Transverse colon (tissue), 4 donors: ENCODE data around the gene ARVCF. TPM values are rescaled to one million over a fixed set of nuclear protein-coding genes. Genes with fewer than 3 reads are reported as not detected.
A peak's percentile ranks its signal among the peaks of the same experiment; 100 is the strongest.

Experiments
- DNase-seq: peaks from one replicate; pipeline ENCODE4 v3.0.0-alpha.2; 2019
- H3K27ac ChIP-seq, 4 donors: fragments of 200-600 bp; sonication (generic); 2 replicates each; pipeline ENCODE4 v1.5.1; 2016 to 2018; ENCODE audit warnings: inconsistent platforms in 4 of 4
- H3K27me3 ChIP-seq: fragments of 200-600 bp; sonication (generic); 2 replicates; pipeline ENCODE4 v1.5.1; 2017; ENCODE audit warnings: inconsistent platforms
- H3K36me3 ChIP-seq, 4 donors: fragments of 200-600 bp; sonication (generic); 2 replicates each; pipeline ENCODE4 v1.5.1; 2017 to 2019; ENCODE audit warnings: inconsistent platforms in 4 of 4
- H3K4me1 ChIP-seq, 4 donors: fragments of 200-600 bp; sonication (generic); 2 replicates each; pipeline ENCODE4 v1.5.1; 2017 to 2020; ENCODE audit warnings: inconsistent platforms in 4 of 4
- H3K4me3 ChIP-seq, 4 donors: fragments of 200-600 bp; sonication (generic); 1 replicate in 1 of 4; 2 replicates in 3 of 4; pipeline versions ENCODE4 v1.5.1 to v1.6.1; 2017 to 2019; ENCODE audit warnings: inconsistent platforms in 4 of 4
- H3K9me3 ChIP-seq, 2 donors: fragments of 200-600 bp; sonication (generic); 2 replicates each; pipeline ENCODE4 v1.5.1; 2017 to 2019; ENCODE audit warnings: inconsistent platforms in 2 of 2
- CTCF ChIP-seq, 5 experiments: fragments of 200-600 bp in 3 of 5; fragments of 450-650 bp in 2 of 5; sonication (generic) in 3 of 5; IDR thresholded peaks; 1 replicate in 2 of 5; 2 replicates in 3 of 5; pipeline ENCODE4 v1.5.1; 2016 to 2017; ENCODE audit warnings: antibody characterized with exemption in 5 of 5, inconsistent platforms in 3 of 5, mild to moderate bottlenecking in 2 of 5, moderate library complexity in 1 of 5
- EP300 ChIP-seq: sonication (generic); formaldehyde crosslinking; IDR thresholded peaks from one replicate; pipeline ENCODE4 v1.6.1; 2017; ENCODE audit warnings: antibody characterized with exemption, low read depth
- POLR2A ChIP-seq: fragments of 450-650 bp; IDR thresholded peaks from one replicate; pipeline ENCODE4 v1.6.1; 2016; ENCODE audit warnings: antibody characterized with exemption, mild to moderate bottlenecking, moderate library complexity
- POLR2AphosphoS5 ChIP-seq, 3 donors: sonication (generic); formaldehyde crosslinking; IDR thresholded peaks; one replicate each; pipeline ENCODE4 v1.6.1; 2016; ENCODE audit warnings: antibody characterized with exemption in 3 of 3
- WGBS, 2 donors: methylation state at CpG; one replicate each; pipeline ENCODE4 v1.1.5; 2018; ENCODE audit warnings: low coverage in 1 of 2; 5-methylcytosine and 5-hydroxymethylcytosine counted together
- in situ Hi-C, 4 donors: fragments of 200-750 bp; cut with MboI; loops; one replicate each; pipeline versions ENCODE4 v1.15.0 to v1.15.1; 2017; ENCODE audit warnings: low sequenced_read_pairs in 3 of 4, low pct_ligation_motif_present in 1 of 4, low pct_unique_long_range_greater_than_20kb in 1 of 4
- intact Hi-C: fragments of 100-400 bp; cut with DNase I; formaldehyde crosslinking; loops from one replicate; pipeline ENCODE4 v1.15.1; 2023; ENCODE audit warnings: low total_unique reads
- total RNA-seq, 4 donors: library from RNA; depleted of rRNA; stranded (reverse); fragments of >200 nt; gene quantifications; one replicate each; pipeline ENCODE4 v1.1.0, GENCODE V29; 2016

The ARVCF gene
- total RNA-seq, 4 donors from 2014 or later = 15.3 to 81.6 (median 19.3) TPM

GRCh38 chr22:19958083-19959042 is 58.3 kb downstream of the ARVCF start:
- no peak overlapping the region for H3K4me3 ChIP-seq

GRCh38 chr22:19957445-19957844 is 59.2 kb downstream of the ARVCF start:
- no peaks in the 10 kb centered on the region for H3K27me3 ChIP-seq
- H3K27ac ChIP-seq = no peak overlapping the region
- DNase-seq = no peak
- TF ChIP-seq EP300 (no peak), POLR2AphosphoS5 (IDR thresholded peaks at IDR 0.05) (no peak), CTCF (IDR thresholded peaks at IDR 0.05) (no peak), POLR2A (no peak)
- in situ Hi-C loops = no loop called here
- H3K4me3 ChIP-seq = no peak overlapping the region
- H3K36me3 ChIP-seq = no peaks in the 10 kb centered on the region
- H3K4me1 ChIP-seq = peaks cover 17 to 34% (median 31%) of the 10 kb centered on the region in 4 donors
- 93 to 96% methylated on average over 3 to 8 of the region's 9 CpGs for WGBS, 2 donors
- intact Hi-C loops = no loop called here
- no peaks in the 10 kb centered on the region for H3K9me3 ChIP-seq

More at GRCh38 chr22:19958083-19959042, 58.3 kb downstream of the ARVCF start:
- H3K27me3 ChIP-seq = no peaks in the 10 kb centered on the region
- peaks cover 17 to 36% (median 31%) of the 10 kb centered on the region in 4 donors for H3K4me1 ChIP-seq
- no peak for DNase-seq
- no peaks in the 10 kb centered on the region for H3K9me3 ChIP-seq
- peak overlapping the region; percentile 20 to 59 (median 38) for H3K27ac ChIP-seq
- 70 to 74% methylated on average over 2 to 19 of the region's 19 CpGs for WGBS, 2 donors
- TF ChIP-seq EP300 = no peak
- TF ChIP-seq CTCF (IDR thresholded peaks at IDR 0.05) = no peak
- no peak for TF ChIP-seq POLR2AphosphoS5 (IDR thresholded peaks at IDR 0.05)
- no peak for TF ChIP-seq POLR2A
- intact Hi-C loops (no loop called here), in situ Hi-C loops (no loop called here)
- H3K36me3 ChIP-seq = no peaks in the 10 kb centered on the region

GRCh38 chr22:19955241-19956128 is 61.1 kb downstream of the ARVCF start:
- Histone ChIP-seq H3K9me3 (no peaks in the 10 kb centered on the region), H3K27ac (peak overlapping the region in 1 of 4 donors; percentile 8), H3K4me3 (no peak overlapping the region), H3K4me1 (peaks cover 14 to 26% (median 25%) of the 10 kb centered on the region in 4 donors), H3K36me3 (no peaks in the 10 kb centered on the region), H3K27me3 (no peaks in the 10 kb centered on the region)
- in situ Hi-C loops = no loop called here
- no peak for TF ChIP-seq CTCF (IDR thresholded peaks at IDR 0.05)
- no peak for DNase-seq
- intact Hi-C loops = no loop called here
- WGBS, 2 donors = 91% methylated on average over 15 of the region's 19 CpGs; no CpG with 5 or more reads in 1 of the 2 donors

GRCh38 chr22:19951346-19951745 is 65.3 kb downstream of the ARVCF start:
- Histone ChIP-seq H3K4me1 (peaks cover 15 to 36% (median 22%) of the 10 kb centered on the region in 4 donors), H3K27ac (no peak overlapping the region), H3K27me3 (no peaks in the 10 kb centered on the region), H3K36me3 (no peaks in the 10 kb centered on the region), H3K9me3 (no peaks in the 10 kb centered on the region), H3K4me3 (no peak overlapping the region)
- no peak for DNase-seq
- in situ Hi-C loops = no loop called here
- 89 to 93% methylated on average over 8 to 13 of the region's 13 CpGs for WGBS, 2 donors
- TF ChIP-seq POLR2A = no peak
- intact Hi-C loops = no loop called here
